Subcutaneous adipose tissue (tissue), 4 donors: ENCODE results near the gene LRRC34. TPM values are rescaled to one million over a fixed set of nuclear protein-coding genes. Genes with fewer than 3 reads are reported as not detected.

ENCODE experiments used
- total RNA-seq, 4 donors: library from RNA; depleted of rRNA; stranded (reverse); fragments of >200 nt; gene quantifications; one replicate each; pipeline ENCODE4 v1.1.0, GENCODE V29; 2016
- TF ChIP-seq, protein P1 (sequence below): fragments of 450-650 bp; IDR thresholded peaks from one replicate; pipeline ENCODE4 v1.5.1; 2016; ENCODE audit warnings: low read depth, mild to moderate bottlenecking, control low read depth, antibody characterized with exemption, moderate library complexity

The LRRC34 gene
- total RNA-seq, 4 donors from 2014 or later = 4.2 to 13.2 (median 7.7) TPM

DNA sequence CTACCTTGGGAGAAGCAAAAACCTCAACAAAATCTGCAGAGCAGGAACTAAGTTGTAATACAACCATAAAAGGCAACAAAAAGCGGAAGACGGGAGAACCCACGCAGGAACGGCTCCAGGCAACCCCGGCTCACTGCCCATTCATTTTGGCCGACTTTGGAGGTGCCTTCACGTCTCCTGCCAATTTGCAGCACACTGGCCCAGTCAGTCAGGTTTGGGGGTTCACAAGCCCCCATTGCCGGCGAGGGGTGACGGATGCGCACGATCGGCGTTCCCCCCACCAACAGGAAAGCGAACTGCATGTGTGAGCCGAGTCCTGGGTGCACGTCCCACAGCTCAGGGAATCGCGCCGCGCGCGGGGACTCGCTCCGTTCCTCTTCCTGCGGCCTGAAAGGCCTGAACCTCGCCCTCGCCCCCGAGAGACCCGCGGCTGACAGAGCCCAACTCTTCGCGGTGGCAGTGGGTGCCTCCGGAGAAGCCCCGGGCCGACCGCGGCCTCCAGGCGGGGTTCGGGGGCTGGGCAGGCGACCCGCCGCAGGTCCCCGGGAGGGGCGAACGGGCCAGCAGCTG, 48.3 kb downstream of the LRRC34 start:
- TF ChIP-seq, protein P1, sequence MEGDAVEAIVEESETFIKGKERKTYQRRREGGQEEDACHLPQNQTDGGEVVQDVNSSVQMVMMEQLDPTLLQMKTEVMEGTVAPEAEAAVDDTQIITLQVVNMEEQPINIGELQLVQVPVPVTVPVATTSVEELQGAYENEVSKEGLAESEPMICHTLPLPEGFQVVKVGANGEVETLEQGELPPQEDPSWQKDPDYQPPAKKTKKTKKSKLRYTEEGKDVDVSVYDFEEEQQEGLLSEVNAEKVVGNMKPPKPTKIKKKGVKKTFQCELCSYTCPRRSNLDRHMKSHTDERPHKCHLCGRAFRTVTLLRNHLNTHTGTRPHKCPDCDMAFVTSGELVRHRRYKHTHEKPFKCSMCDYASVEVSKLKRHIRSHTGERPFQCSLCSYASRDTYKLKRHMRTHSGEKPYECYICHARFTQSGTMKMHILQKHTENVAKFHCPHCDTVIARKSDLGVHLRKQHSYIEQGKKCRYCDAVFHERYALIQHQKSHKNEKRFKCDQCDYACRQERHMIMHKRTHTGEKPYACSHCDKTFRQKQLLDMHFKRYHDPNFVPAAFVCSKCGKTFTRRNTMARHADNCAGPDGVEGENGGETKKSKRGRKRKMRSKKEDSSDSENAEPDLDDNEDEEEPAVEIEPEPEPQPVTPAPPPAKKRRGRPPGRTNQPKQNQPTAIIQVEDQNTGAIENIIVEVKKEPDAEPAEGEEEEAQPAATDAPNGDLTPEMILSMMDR = no peak

GRCh38 chr3:169760479-169760878, 52.2 kb downstream of the LRRC34 start:
- TF ChIP-seq, protein P1 = no peak

GRCh38 chr3:169759256-169759655, 53.4 kb downstream of the LRRC34 start:
- TF ChIP-seq, protein P1 = no peak

DNA sequence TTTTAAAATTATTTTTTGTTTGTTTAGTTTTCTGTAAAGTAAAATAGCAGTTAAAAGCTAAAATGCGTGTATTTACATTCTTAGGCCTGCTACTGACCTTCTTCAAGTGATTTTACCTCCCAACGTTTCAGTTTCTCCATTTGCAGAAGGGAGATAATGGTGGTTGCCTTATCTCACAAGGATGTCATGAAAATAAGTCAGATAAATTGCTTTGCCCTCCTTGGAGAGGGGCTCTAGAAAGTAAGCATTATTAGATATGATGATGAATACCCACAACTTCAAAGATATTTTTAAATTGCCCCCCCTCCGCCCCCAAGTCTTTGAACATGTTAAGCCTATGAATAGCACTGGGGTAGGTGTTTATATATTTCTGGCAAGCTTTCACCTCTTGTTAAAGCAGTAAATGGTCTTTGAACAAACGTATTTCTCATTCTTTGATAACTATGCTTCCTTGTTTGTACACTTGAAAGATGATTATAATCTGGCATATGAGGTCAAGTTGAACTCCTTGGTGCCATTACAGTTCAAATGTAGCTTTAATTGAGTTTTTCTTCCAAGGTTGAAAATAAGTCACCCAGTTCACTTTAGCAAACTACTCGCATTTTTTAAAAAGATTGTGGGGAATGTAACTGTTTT, 54.2 kb downstream of the LRRC34 start:
- TF ChIP-seq, protein P1 = no peak

GRCh38 chr3:169755488-169755887, 57.2 kb downstream of the LRRC34 start:
- TF ChIP-seq, protein P1 = no peak

DNA sequence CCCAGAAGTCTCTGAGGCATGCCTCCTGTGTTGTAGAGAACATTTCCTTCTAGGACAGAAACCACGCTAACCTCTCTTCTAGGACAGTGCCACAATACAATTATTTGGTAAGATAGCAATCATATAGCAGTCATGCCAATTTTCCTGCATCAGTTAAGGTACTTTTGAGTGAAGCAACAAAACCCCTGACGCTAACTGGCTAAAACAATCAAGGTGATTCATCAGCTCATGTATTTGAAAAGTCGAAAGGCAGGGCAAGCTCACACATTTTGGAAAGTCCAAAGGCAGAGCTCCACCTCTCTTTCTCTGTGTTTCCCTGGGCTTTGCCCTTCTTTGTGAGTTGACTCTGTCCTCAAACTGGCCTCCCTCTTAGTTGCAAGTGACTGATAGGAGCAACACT, 58.0 kb downstream of the LRRC34 start:
- TF ChIP-seq, protein P1 = no peak

DNA sequence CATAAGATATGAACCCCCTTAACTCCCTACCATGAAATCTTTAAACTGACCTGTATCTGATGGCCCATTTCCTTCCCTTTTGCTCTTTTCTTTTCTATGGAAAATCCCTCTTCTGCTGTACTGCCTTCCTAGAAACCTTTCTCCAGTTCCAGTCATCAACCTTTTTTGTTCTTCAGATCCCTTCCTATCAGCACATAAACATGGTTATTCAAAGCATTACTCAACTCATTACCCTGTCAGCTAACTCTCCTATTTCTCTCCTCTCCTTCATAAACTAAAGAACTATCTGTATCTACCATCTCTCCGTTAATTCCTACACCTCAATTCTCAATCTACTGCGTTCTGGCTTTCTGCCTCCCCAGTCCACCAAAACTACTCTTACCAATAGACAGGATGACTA, 60.8 kb downstream of the LRRC34 start:
- TF ChIP-seq, protein P1 = no peak
